Tibial artery (tissue), 4 donors: ENCODE data around the gene LRFN2.

Experiments used
- DNase-seq, 2 donors: peaks; one replicate each; pipeline ENCODE4 v3.0.0-alpha.2; 2019
- H3K27ac ChIP-seq, 2 donors: fragments of 200-600 bp; sonication (generic) in 1 of 2; 1 replicate in 1 of 2; 2 replicates in 1 of 2; pipeline ENCODE4 v1.5.1; 2018 to 2019; ENCODE audit warnings: mild to moderate bottlenecking in 1 of 2
- H3K27me3 ChIP-seq, 2 donors: fragments of 200-600 bp; sonication (generic) in 1 of 2; one replicate each; pipeline versions ENCODE4 v1.5.1 to v1.6.0; 2016 to 2019
- H3K36me3 ChIP-seq, 3 donors: fragments of 200-600 bp; sonication (generic) in 2 of 3; one replicate each; pipeline ENCODE4 v1.5.1; 2016 to 2019; ENCODE audit warnings: mild to moderate bottlenecking in 2 of 3
- H3K4me1 ChIP-seq, 4 donors: fragments of 200-600 bp; sonication (generic) in 2 of 4; 1 replicate in 3 of 4; 2 replicates in 1 of 4; pipeline ENCODE4 v1.5.1; 2016 to 2019
- H3K4me3 ChIP-seq, 2 donors: fragments of 200-600 bp; sonication (generic) in 1 of 2; 1 replicate in 1 of 2; 2 replicates in 1 of 2; pipeline ENCODE4 v1.5.1; 2018 to 2019; ENCODE audit warnings: mild to moderate bottlenecking in 2 of 2
- H3K9me3 ChIP-seq, 3 donors: fragments of 200-600 bp; sonication (generic) in 1 of 3; one replicate each; pipeline ENCODE4 v1.5.1; 2016 to 2019
- CTCF ChIP-seq, 2 experiments: fragments of 200-600 bp in 1 of 2; fragments of 450-650 bp in 1 of 2; IDR thresholded peaks; one replicate each; pipeline ENCODE4 v1.5.1; 2017 to 2019; ENCODE audit warnings: antibody characterized with exemption in 2 of 2, mild to moderate bottlenecking in 1 of 2, moderate library complexity in 1 of 2
- intact Hi-C: fragments of 100-400 bp; cut with DNase I; formaldehyde crosslinking; loops from one replicate; pipeline ENCODE4 v1.15.0; 2023; ENCODE audit warnings: low total_unique reads

The LRFN2 gene

DNA sequence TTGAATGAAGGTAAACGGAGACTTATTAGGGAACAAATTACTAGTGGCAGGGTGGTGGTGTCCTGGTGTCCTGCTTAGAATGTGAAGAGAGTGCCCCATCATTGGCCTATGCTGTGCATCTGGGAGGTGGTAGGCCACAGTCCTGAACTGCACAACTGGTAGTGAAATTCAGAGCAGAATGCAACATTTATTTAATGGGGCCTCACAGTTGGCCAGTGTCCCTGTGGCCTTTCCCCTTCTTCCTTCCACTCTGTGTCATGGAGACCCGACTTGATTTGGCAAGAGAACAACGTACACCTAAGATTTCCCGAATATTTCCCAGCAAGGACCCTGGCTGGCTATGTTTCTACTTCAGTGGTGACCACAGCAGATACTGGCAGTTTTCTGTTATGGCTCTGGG, 206.9 kb downstream of the LRFN2 start:
- no peak overlapping the region for H3K27ac ChIP-seq
- intact Hi-C loops, result no loop called here
- no peak for DNase-seq
- H3K4me1 ChIP-seq, result no peaks in the 10 kb centered on the region
- no peaks in the 10 kb centered on the region for H3K9me3 ChIP-seq
- H3K4me3 ChIP-seq, result no peak overlapping the region
- no peaks in the 10 kb centered on the region for H3K36me3 ChIP-seq
- TF ChIP-seq CTCF (IDR thresholded peaks at IDR 0.05), result no peak
- H3K27me3 ChIP-seq, result no peaks in the 10 kb centered on the region

- Histone ChIP-seq H3K36me3 (no peaks in the 10 kb centered on the region), H3K27ac (no peak overlapping the region), H3K4me1 (no peaks in the 10 kb centered on the region), H3K27me3 (no peaks in the 10 kb centered on the region), H3K9me3 (no peaks in the 10 kb centered on the region), H3K4me3 (no peak overlapping the region)
- intact Hi-C loops, result no loop called here
- no peak for TF ChIP-seq CTCF (IDR thresholded peaks at IDR 0.05)
- no peak for DNase-seq
These were observed 207.4 kb downstream of the LRFN2 start for GRCh38 chr6:40379811-40380210.

DNA sequence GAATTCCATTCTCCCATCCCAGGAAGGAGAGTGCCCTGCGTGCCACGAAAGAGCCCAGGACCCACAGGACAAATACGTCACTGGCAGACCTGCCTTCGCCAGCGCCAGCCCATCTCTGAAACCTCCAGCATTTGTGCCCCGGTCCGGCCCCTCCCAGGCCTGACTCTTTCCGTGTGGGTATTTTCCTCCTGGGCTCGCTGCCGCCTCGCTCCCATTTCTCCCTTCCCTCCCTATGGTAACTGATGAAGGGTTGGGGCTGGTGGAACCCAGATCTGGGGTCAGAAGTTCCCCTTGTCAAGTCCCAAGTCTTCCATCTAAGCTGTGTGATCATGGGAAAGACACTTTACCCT, 208.5 kb downstream of the LRFN2 start:
- Histone ChIP-seq H3K9me3 (no peaks in the 10 kb centered on the region), H3K4me3 (no peak overlapping the region), H3K36me3 (no peaks in the 10 kb centered on the region), H3K4me1 (no peaks in the 10 kb centered on the region), H3K27me3 (no peaks in the 10 kb centered on the region), H3K27ac (no peak overlapping the region)
- TF ChIP-seq CTCF (IDR thresholded peaks at IDR 0.05), result no peak
- intact Hi-C loops, result no loop called here
- DNase-seq, result no peak

- no peak overlapping the region for H3K27ac ChIP-seq
- no peak overlapping the region for H3K4me3 ChIP-seq
- no peak for TF ChIP-seq CTCF (IDR thresholded peaks at IDR 0.05)
- H3K36me3 ChIP-seq, result no peaks in the 10 kb centered on the region
- no peaks in the 10 kb centered on the region for H3K27me3 ChIP-seq
- no peaks in the 10 kb centered on the region for H3K4me1 ChIP-seq
- H3K9me3 ChIP-seq, result no peaks in the 10 kb centered on the region
- intact Hi-C loops, result no loop called here
- no peak for DNase-seq
These were observed 209.0 kb downstream of the LRFN2 start for GRCh38 chr6:40378071-40378724.

GRCh38 chr6:40377173-40377806, 209.9 kb downstream of the LRFN2 start:
- TF ChIP-seq CTCF (IDR thresholded peaks at IDR 0.05), result no peak
- Histone ChIP-seq H3K27me3 (no peaks in the 10 kb centered on the region), H3K4me3 (no peak overlapping the region), H3K27ac (no peak overlapping the region), H3K9me3 (no peaks in the 10 kb centered on the region), H3K36me3 (no peaks in the 10 kb centered on the region), H3K4me1 (no peaks in the 10 kb centered on the region)
- no peak for DNase-seq
- intact Hi-C loops, result no loop called here
